ENCODE data around the gene SPON2.

- TF ChIP-seq, protein P1, sequence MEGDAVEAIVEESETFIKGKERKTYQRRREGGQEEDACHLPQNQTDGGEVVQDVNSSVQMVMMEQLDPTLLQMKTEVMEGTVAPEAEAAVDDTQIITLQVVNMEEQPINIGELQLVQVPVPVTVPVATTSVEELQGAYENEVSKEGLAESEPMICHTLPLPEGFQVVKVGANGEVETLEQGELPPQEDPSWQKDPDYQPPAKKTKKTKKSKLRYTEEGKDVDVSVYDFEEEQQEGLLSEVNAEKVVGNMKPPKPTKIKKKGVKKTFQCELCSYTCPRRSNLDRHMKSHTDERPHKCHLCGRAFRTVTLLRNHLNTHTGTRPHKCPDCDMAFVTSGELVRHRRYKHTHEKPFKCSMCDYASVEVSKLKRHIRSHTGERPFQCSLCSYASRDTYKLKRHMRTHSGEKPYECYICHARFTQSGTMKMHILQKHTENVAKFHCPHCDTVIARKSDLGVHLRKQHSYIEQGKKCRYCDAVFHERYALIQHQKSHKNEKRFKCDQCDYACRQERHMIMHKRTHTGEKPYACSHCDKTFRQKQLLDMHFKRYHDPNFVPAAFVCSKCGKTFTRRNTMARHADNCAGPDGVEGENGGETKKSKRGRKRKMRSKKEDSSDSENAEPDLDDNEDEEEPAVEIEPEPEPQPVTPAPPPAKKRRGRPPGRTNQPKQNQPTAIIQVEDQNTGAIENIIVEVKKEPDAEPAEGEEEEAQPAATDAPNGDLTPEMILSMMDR (IDR thresholded peaks at IDR 0.05 in 8 of 11, conservative IDR thresholded peaks at IDR 0.05 in 3 of 11), result no peak
- TF ChIP-seq POLR2A (IDR thresholded peaks at IDR 0.05), result no peak
Observed at GRCh38 chr4:1151541-1151940, 20.8 kb downstream of the SPON2 start.

All from spleen (tissue), 7 donors.